Vagina (tissue), 2 donors: Measurements from ENCODE around the gene SLC25A26. TPM values are rescaled to one million over a fixed set of nuclear protein-coding genes. Genes with fewer than 3 reads are reported as not detected.

Experiments
- DNase-seq, 2 donors: peaks; one replicate each; pipeline ENCODE4 v3.0.0-alpha.2; 2017; ENCODE audit errors: extremely low spot score in 2 of 2
- H3K27ac ChIP-seq: fragments of 200-600 bp; sonication (generic); one replicate; pipeline ENCODE4 v1.5.1; 2019
- H3K27me3 ChIP-seq: fragments of 200-600 bp; sonication (generic); one replicate; pipeline ENCODE4 v1.5.1; 2019
- H3K36me3 ChIP-seq, 2 donors: fragments of 200-600 bp; sonication (generic); one replicate each; pipeline ENCODE4 v1.5.1; 2017 to 2019
- H3K4me1 ChIP-seq: fragments of 200-600 bp; sonication (generic); one replicate; pipeline ENCODE4 v1.5.1; 2019
- H3K4me3 ChIP-seq, 2 donors: fragments of 200-600 bp; sonication (generic); 1 replicate in 1 of 2; 2 replicates in 1 of 2; pipeline ENCODE4 v1.5.1; 2016 to 2019
- H3K9me3 ChIP-seq: fragments of 200-600 bp; sonication (generic); one replicate; pipeline ENCODE4 v1.5.1; 2019
- POLR2A ChIP-seq, 2 donors: fragments of 450-650 bp; IDR thresholded peaks; one replicate each; pipeline ENCODE4 v1.6.1; 2017; ENCODE audit warnings: antibody characterized with exemption in 2 of 2, mild to moderate bottlenecking in 2 of 2, moderate library complexity in 2 of 2
- POLR2AphosphoS5 ChIP-seq, 2 donors: sonication (generic); formaldehyde crosslinking; IDR thresholded peaks; one replicate each; pipeline ENCODE4 v1.9.0; 2017; ENCODE audit warnings: antibody characterized with exemption in 2 of 2, mild to moderate bottlenecking in 2 of 2, low read depth in 1 of 2; ENCODE audit not compliant: insufficient read depth in 1 of 2
- intact Hi-C: fragments of 100-400 bp; cut with DNase I; formaldehyde crosslinking; loops from one replicate; pipeline ENCODE4 v1.15.1; 2023
- total RNA-seq: library from RNA; depleted of rRNA; stranded (reverse); fragments of >200 nt; gene quantifications from one replicate; pipeline ENCODE4 v1.2.3, GENCODE V29; 2016
- TF ChIP-seq, protein P1 (sequence below), 3 experiments: fragments of 450-650 bp in 2 of 3; fragments of 200-600 bp in 1 of 3; sonication (generic) in 1 of 3; IDR thresholded peaks; one replicate each; pipeline ENCODE4 v1.5.1; 2017 to 2019; ENCODE audit warnings: antibody characterized with exemption in 3 of 3, mild to moderate bottlenecking in 2 of 3, moderate library complexity in 2 of 3

Gene SLC25A26
- total RNA-seq, 1 donor from 2014 or later = 21.6 TPM

DNA sequence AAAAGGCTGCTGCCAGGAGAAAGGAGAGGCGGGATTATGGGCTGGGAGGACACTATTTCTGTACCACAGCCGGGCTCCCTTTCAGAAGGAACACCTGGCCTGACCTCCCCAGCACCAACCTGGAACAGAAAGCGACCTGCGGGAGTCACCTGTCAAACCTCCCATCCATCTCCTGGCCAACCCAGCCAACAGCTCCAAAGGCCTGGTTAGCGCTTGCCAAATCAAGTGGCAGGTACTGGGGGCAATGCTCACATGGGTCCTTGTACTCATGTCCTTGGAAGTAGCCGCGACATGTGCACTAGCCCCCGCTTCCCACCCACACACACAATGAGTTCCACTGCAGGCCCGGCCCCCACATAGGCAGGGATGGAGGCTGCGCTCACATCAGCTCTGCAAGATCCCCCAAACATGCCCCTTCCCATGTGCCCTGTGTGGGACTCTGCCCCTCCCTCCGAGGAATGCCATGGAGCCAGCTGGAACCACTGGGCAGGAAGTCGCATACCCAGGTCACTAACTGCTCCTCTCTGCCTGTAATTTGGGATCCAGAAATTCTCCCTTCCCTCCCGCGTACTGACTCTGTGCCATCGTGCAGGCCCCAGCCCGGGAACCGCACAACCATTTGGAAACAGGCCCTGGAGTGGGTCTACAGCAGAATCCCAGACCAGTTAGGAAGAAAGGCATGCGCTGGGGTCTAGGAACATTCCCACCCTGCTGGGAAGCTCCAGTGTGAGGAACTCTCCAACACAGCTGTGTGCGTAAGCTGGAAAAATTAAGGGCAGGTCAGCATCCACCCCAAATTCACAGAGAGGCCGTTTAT, 181.1 kb downstream of the SLC25A26 start:
- intact Hi-C loops = no loop called here
- no peaks in the 10 kb centered on the region for H3K27me3 ChIP-seq
- H3K4me1 ChIP-seq = peaks cover 67% of the 10 kb centered on the region
- TF ChIP-seq, protein P1, sequence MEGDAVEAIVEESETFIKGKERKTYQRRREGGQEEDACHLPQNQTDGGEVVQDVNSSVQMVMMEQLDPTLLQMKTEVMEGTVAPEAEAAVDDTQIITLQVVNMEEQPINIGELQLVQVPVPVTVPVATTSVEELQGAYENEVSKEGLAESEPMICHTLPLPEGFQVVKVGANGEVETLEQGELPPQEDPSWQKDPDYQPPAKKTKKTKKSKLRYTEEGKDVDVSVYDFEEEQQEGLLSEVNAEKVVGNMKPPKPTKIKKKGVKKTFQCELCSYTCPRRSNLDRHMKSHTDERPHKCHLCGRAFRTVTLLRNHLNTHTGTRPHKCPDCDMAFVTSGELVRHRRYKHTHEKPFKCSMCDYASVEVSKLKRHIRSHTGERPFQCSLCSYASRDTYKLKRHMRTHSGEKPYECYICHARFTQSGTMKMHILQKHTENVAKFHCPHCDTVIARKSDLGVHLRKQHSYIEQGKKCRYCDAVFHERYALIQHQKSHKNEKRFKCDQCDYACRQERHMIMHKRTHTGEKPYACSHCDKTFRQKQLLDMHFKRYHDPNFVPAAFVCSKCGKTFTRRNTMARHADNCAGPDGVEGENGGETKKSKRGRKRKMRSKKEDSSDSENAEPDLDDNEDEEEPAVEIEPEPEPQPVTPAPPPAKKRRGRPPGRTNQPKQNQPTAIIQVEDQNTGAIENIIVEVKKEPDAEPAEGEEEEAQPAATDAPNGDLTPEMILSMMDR (IDR thresholded peaks at IDR 0.05) = no peak
- TF ChIP-seq POLR2A (IDR thresholded peaks at IDR 0.05) (no peak), POLR2AphosphoS5 (IDR thresholded peaks at IDR 0.05; ENCODE audit: insufficient read depth in 1 of 2, low read depth in 1 of 2) (no peak)
- no peaks in the 10 kb centered on the region for H3K9me3 ChIP-seq
- DNase-seq = no peak
- H3K36me3 ChIP-seq = peaks cover 0 to 8% of the 10 kb centered on the region in 2 donors
- no peak overlapping the region for H3K4me3 ChIP-seq
- peak overlapping the region; percentile 77 for H3K27ac ChIP-seq

DNA sequence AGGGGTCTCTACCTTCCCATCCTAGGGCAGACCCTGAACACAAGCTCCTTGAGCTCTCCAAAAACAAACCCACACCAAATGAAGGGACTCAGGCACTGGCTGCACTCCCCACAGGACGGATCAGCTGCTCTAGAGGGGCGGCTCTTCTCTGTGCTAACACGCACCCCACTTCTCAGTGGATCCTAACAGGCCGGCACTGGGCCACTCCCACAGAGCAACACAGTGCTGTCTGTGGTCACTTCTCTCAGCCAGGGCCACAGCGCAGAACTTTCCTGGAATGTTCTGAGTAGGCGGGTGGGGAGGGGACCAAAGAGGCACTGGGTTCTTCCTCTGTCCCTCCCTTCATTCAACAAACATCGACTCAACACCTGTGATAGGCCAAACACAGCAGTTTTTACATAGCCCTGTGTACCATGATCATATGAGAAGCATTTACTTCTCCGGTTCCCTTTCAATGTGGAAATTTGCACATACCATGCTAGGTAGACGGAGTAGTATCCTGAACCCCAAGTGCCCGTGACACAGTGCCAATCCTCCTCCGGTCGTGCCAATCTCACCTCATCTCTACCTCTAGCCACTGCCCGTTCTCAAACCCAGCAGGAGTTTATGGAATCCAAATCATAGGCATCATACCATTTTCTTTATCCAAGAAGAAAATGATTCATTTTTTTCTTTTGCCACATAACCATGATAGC, 181.9 kb downstream of the SLC25A26 start:
- DNase-seq = no peak

GRCh38 chr3:66403323-66403990, 182.7 kb downstream of the SLC25A26 start:
- H3K27me3 ChIP-seq = no peaks in the 10 kb centered on the region
- H3K9me3 ChIP-seq = no peaks in the 10 kb centered on the region
- H3K27ac ChIP-seq = peak overlapping the region; percentile 77
- intact Hi-C loops = no loop called here
- TF ChIP-seq POLR2AphosphoS5 (IDR thresholded peaks at IDR 0.05; ENCODE audit: insufficient read depth in 1 of 2, low read depth in 1 of 2) (no peak), POLR2A (IDR thresholded peaks at IDR 0.05) (no peak)
- TF ChIP-seq, protein P1 (IDR thresholded peaks at IDR 0.05) = no peak
- H3K36me3 ChIP-seq = peaks cover 0 to 15% of the 10 kb centered on the region in 2 donors
- no peak for DNase-seq
- no peak overlapping the region for H3K4me3 ChIP-seq
- peaks cover 75% of the 10 kb centered on the region for H3K4me1 ChIP-seq

More for the DNA sequence above, 181.9 kb downstream of the SLC25A26 start:
- no peak for TF ChIP-seq POLR2AphosphoS5 (IDR thresholded peaks at IDR 0.05; ENCODE audit: insufficient read depth in 1 of 2, low read depth in 1 of 2)
- TF ChIP-seq, protein P1 (IDR thresholded peaks at IDR 0.05) = no peak
- TF ChIP-seq POLR2A (IDR thresholded peaks at IDR 0.05) = no peak
- Histone ChIP-seq H3K36me3 (peaks cover 0 to 15% of the 10 kb centered on the region in 2 donors), H3K9me3 (no peaks in the 10 kb centered on the region), H3K4me3 (no peak overlapping the region), H3K4me1 (peaks cover 75% of the 10 kb centered on the region), H3K27me3 (no peaks in the 10 kb centered on the region), H3K27ac (peak overlapping the region; percentile 77)
- intact Hi-C loops = no loop called here

DNA sequence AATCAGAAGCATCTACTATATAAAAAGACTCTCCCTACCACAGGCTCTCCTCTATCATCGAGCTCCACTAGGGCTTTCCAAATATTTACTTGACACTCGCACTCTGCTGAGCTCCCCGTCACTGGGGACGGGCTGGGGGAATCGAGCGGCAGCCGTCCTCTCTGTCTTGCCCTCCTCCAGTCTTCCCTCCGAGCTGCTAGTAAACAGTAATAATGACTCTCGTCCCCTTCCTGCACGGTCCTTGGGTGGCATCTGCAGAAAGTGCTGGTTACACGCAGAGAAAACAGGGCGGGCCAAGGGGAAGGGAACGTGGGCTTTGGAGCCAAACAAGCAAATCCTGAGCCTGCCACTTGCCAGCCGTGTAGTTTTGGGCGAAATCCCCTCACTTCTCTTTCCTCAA, 183.4 kb downstream of the SLC25A26 start:
- no peak for DNase-seq
- intact Hi-C loops = no loop called here
- Histone ChIP-seq H3K4me1 (peaks cover 74% of the 10 kb centered on the region), H3K9me3 (no peaks in the 10 kb centered on the region), H3K27me3 (no peaks in the 10 kb centered on the region), H3K4me3 (no peak overlapping the region), H3K27ac (peak overlapping the region; percentile 77), H3K36me3 (peaks cover 0 to 17% of the 10 kb centered on the region in 2 donors)
- no peak for TF ChIP-seq POLR2AphosphoS5 (IDR thresholded peaks at IDR 0.05; ENCODE audit: insufficient read depth in 1 of 2, low read depth in 1 of 2)
- TF ChIP-seq, protein P1 (IDR thresholded peaks at IDR 0.05) = no peak
- no peak for TF ChIP-seq POLR2A (IDR thresholded peaks at IDR 0.05)
